Measurements from ENCODE around the gene KIF7. TPM values are rescaled to one million over a fixed set of nuclear protein-coding genes. Genes with fewer than 3 reads are reported as not detected.

Gene KIF7
- total RNA-seq, 1 experiment from 2014 or later, result 8.2 TPM

- ChIA-PET CTCF (no interaction called here), POLR2A (no interaction called here)
- Mint-ChIP-seq H3K4me3 (ENCODE audit: unreplicated experiment) (no peak overlapping the region), H3K27me3 (ENCODE audit: insufficient read depth, unreplicated experiment) (no peaks in the 10 kb centered on the region), H3K9me3 (ENCODE audit: unreplicated experiment) (no peaks in the 10 kb centered on the region), H3K27ac (ENCODE audit: unreplicated experiment) (no peak overlapping the region), H3K4me1 (ENCODE audit: low read depth, unreplicated experiment) (no peaks in the 10 kb centered on the region), H3K36me3 (ENCODE audit: insufficient read depth, unreplicated experiment) (no peaks in the 10 kb centered on the region)
- TF ChIP-seq, protein P1, sequence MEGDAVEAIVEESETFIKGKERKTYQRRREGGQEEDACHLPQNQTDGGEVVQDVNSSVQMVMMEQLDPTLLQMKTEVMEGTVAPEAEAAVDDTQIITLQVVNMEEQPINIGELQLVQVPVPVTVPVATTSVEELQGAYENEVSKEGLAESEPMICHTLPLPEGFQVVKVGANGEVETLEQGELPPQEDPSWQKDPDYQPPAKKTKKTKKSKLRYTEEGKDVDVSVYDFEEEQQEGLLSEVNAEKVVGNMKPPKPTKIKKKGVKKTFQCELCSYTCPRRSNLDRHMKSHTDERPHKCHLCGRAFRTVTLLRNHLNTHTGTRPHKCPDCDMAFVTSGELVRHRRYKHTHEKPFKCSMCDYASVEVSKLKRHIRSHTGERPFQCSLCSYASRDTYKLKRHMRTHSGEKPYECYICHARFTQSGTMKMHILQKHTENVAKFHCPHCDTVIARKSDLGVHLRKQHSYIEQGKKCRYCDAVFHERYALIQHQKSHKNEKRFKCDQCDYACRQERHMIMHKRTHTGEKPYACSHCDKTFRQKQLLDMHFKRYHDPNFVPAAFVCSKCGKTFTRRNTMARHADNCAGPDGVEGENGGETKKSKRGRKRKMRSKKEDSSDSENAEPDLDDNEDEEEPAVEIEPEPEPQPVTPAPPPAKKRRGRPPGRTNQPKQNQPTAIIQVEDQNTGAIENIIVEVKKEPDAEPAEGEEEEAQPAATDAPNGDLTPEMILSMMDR (IDR thresholded peaks at IDR 0.05; ENCODE audit: insufficient read depth in 1 of 2, low read depth in 1 of 2, low read length in 1 of 2, severe bottlenecking in 1 of 2, unreplicated experiment in 1 of 2), result no peak
- intact Hi-C loops (cut with micrococcal nuclease; ENCODE audit: unreplicated experiment), result no loop called here
- peaks cover 12% of the 10 kb centered on the region; the same call in 1 of the 2 replicates for H3K4me1 ChIP-seq
- H3K27me3 ChIP-seq (replicated peaks; ENCODE audit: control insufficient read depth, insufficient read depth, low read length), result no peaks in the 10 kb centered on the region
- H3K4me3 ChIP-seq (ENCODE audit: low read depth, low read length), result no peak overlapping the region
- H3K9me3 ChIP-seq, result no peaks in the 10 kb centered on the region
- DNase-seq, result no peak
- no TSS peak for BruUV-seq (replicated peaks)
- H3K36me3 ChIP-seq (ENCODE audit: control insufficient read depth, insufficient read depth, low read length), result no peaks in the 10 kb centered on the region
Observed at GRCh38 chr15:89669941-89670340, 14.7 kb upstream of the KIF7 start.

GRCh38 chr15:89669309-89669865 is 14.1 kb upstream of the KIF7 start:
- Mint-ChIP-seq H3K27ac (ENCODE audit: unreplicated experiment) (no peak overlapping the region), H3K4me3 (ENCODE audit: unreplicated experiment) (no peak overlapping the region), H3K36me3 (ENCODE audit: insufficient read depth, unreplicated experiment) (no peaks in the 10 kb centered on the region), H3K9me3 (ENCODE audit: unreplicated experiment) (no peaks in the 10 kb centered on the region), H3K27me3 (ENCODE audit: insufficient read depth, unreplicated experiment) (peaks cover 2% of the 10 kb centered on the region), H3K4me1 (ENCODE audit: low read depth, unreplicated experiment) (no peaks in the 10 kb centered on the region)
- TF ChIP-seq, protein P1 (IDR thresholded peaks at IDR 0.05; ENCODE audit: insufficient read depth in 1 of 2, low read depth in 1 of 2, low read length in 1 of 2, severe bottlenecking in 1 of 2, unreplicated experiment in 1 of 2), result no peak
- Histone ChIP-seq H3K4me3 (ENCODE audit: low read depth, low read length) (no peak overlapping the region), H3K27me3 (replicated peaks; ENCODE audit: control insufficient read depth, insufficient read depth, low read length) (no peaks in the 10 kb centered on the region), H3K9me3 (no peaks in the 10 kb centered on the region), H3K4me1 (peaks cover 12% of the 10 kb centered on the region; the same call in 1 of the 2 replicates), H3K36me3 (ENCODE audit: control insufficient read depth, insufficient read depth, low read length) (no peaks in the 10 kb centered on the region)
- POLR2A ChIA-PET, result no interaction called here
- intact Hi-C loops (cut with micrococcal nuclease; ENCODE audit: unreplicated experiment), result no loop called here
- DNase-seq, result no peak
- CTCF ChIA-PET, result no interaction called here
- no TSS peak for BruUV-seq (replicated peaks)

- H3K27ac Mint-ChIP-seq (ENCODE audit: unreplicated experiment), result no peak overlapping the region
- H3K4me1 Mint-ChIP-seq (ENCODE audit: low read depth, unreplicated experiment), result no peaks in the 10 kb centered on the region
- H3K9me3 Mint-ChIP-seq (ENCODE audit: unreplicated experiment), result no peaks in the 10 kb centered on the region
- H3K27me3 Mint-ChIP-seq (ENCODE audit: insufficient read depth, unreplicated experiment), result peaks cover 4% of the 10 kb centered on the region
- TF ChIP-seq, protein P1 (IDR thresholded peaks at IDR 0.05; ENCODE audit: insufficient read depth in 1 of 2, low read depth in 1 of 2, low read length in 1 of 2, severe bottlenecking in 1 of 2, unreplicated experiment in 1 of 2), result no peak
- Histone ChIP-seq H3K36me3 (ENCODE audit: control insufficient read depth, insufficient read depth, low read length) (no peaks in the 10 kb centered on the region), H3K4me1 (peaks cover 12% of the 10 kb centered on the region; the same call in 1 of the 2 replicates), H3K9me3 (no peaks in the 10 kb centered on the region), H3K4me3 (ENCODE audit: low read depth, low read length) (no peak overlapping the region), H3K27me3 (replicated peaks; ENCODE audit: control insufficient read depth, insufficient read depth, low read length) (no peaks in the 10 kb centered on the region)
- H3K36me3 Mint-ChIP-seq (ENCODE audit: insufficient read depth, unreplicated experiment), result no peaks in the 10 kb centered on the region
- H3K4me3 Mint-ChIP-seq (ENCODE audit: unreplicated experiment), result no peak overlapping the region
- DNase-seq, result no peak
- POLR2A ChIA-PET, result no interaction called here
- intact Hi-C loops (cut with micrococcal nuclease; ENCODE audit: unreplicated experiment), result no loop called here
- BruUV-seq (replicated peaks), result no TSS peak
- CTCF ChIA-PET, result no interaction called here
Observed at GRCh38 chr15:89668171-89668570, 12.9 kb upstream of the KIF7 start.

Measured in Caco-2 (cell line).